Mononuclear cell (primary cell): ENCODE results near the gene DEPP1. TPM values are rescaled to one million over a fixed set of nuclear protein-coding genes. Genes with fewer than 3 reads are reported as not detected.

Experiments
- H3K27me3 ChIP-seq: 2 replicates; pipeline ENCODE4 v1.6.0; 2011; ENCODE audit warnings: low read length, control low read depth; ENCODE audit not compliant: insufficient read depth
- H3K4me1 ChIP-seq: 2 replicates; pipeline ENCODE4 v1.5.1; 2011; ENCODE audit warnings: mild to moderate bottlenecking, low read length, control low read depth; ENCODE audit not compliant: insufficient read depth
- H3K4me3 ChIP-seq: 2 replicates; pipeline ENCODE4 v1.5.1; 2011; ENCODE audit warnings: mild to moderate bottlenecking, low read length, moderate library complexity
- H3K9me3 ChIP-seq: 2 replicates; pipeline ENCODE4 v1.5.1; 2011; ENCODE audit warnings: low read depth, mild to moderate bottlenecking, control low read depth, low read length
- total RNA-seq: library from RNA; depleted of rRNA; stranded (reverse); fragments of >200 nt; gene quantifications from one replicate; pipeline ENCODE4 v1.2.3, GENCODE V29; 2012

The DEPP1 gene
- total RNA-seq, 1 donor = 0.21 TPM

DNA sequence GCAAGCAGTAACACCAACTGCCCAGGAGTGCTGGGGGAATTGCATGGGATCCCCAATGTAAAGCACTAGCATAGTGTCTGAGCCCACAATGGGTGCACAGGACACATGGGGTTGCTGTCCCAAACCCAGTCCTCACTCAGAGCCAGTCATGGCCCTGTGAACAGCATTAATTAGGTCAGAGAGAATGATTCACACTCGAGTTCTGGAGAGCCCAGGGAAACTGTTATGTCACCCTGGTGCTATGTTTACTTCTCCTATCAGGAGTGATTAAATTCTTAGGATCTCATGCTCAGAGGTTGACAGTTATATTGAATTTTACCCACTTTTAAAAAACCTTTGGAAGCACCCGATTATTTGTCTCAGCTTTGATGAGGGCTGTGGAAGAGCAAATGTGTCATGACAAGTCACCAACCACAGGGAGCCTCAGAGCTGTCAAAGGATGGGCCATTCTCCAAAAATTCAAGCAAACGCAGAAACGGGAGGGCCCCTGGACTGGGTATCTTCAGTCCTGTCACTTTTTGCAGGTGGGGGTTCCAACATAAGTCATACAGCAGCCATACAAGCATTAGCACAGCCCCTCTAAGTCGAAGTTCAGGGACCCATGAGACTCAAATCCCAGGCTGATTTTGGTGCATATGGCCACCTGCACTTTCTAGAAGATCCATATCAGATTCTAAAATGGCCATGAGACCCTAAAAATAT is 20.3 kb downstream of the DEPP1 start:
- peak overlapping the region; percentile 87 for H3K4me3 ChIP-seq
- no peaks in the 10 kb centered on the region for H3K27me3 ChIP-seq
- H3K9me3 ChIP-seq = no peaks in the 10 kb centered on the region
- peaks cover 63% of the 10 kb centered on the region for H3K4me1 ChIP-seq

DNA sequence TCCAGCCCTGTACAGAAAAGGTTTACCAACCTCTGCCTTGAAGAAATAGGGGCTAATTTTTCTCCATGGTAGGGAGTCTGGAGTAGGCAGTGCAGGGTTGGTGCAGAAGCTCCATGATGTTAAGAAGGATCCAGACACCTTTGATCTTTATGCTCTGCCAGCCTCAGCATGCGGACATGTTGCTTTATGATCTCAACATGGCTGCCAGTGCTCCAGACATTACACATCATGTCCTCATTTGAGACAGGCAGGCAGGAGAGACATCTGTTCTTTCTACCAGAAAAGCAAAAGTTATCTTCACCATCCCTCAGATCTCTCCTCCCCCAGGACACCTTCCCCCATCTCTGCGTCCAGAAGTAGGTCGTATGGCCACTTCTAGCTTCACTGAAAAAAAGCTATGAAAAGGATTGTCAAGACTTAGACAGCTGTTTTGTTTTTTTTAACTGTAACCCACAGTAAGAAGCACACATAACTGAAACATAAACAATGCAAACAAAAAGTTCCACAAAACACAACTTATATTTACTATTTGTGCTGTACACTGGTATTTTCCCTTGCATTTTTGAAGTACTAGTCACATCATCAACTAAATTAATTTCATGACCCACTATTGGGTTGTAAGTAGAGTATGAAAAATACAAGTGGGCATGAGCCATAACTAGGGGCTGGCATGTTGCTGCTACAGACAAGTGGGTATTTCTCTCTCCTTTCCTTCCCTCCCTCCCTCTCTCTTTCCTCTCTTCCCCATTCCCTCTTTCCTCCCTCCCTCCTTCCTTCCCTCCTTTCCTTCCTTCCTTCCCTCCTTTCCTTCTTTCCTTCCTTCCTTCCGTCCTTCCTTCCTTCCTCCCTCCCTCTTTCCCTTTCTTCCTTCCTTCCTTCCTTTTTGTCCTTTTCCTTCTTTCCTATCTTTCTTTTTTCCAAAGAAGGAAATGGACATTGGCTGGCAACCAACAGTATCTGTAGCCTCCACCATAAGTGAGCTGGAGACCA is 21.6 kb downstream of the DEPP1 start:
- Histone ChIP-seq H3K9me3 (no peaks in the 10 kb centered on the region), H3K4me1 (peaks cover 49% of the 10 kb centered on the region), H3K4me3 (no peak overlapping the region), H3K27me3 (no peaks in the 10 kb centered on the region)

GRCh38 chr10:44956226-44956625 is 22.4 kb downstream of the DEPP1 start:
- H3K4me1 ChIP-seq = peaks cover 41% of the 10 kb centered on the region
- H3K27me3 ChIP-seq = no peaks in the 10 kb centered on the region
- no peak overlapping the region for H3K4me3 ChIP-seq

DNA sequence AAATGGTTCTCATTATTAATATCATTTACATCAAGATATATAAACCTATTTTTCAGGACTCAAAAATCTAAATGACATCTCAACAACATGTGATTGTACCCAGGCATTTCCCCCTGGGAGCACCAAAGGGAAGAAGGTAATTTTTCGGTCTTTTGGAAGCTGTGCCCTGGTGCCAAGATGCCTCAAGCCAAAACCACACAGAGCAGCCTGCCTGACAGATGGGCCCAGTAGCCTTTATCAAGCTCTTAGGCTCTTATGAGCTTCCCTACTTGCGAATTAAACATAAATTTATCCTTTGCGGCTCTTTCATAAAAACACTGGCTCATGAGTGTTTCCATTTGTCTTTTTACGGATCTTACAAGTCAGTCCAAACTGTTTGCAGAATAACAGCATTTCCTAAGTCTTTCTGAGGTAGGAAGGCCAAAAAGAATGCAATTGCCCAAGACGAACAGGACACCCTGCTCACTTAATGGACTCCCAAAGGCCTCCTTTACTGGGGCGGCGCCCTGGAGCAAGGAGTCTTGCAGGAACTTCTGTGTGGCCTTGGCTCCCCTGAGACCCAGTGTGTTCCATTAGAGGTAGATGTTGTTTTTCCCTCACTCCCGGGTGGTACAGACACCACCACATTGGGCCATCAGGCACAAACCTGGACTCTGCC is 23.1 kb downstream of the DEPP1 start:
- Histone ChIP-seq H3K27me3 (no peaks in the 10 kb centered on the region), H3K4me3 (no peak overlapping the region), H3K9me3 (no peaks in the 10 kb centered on the region), H3K4me1 (peaks cover 39% of the 10 kb centered on the region)

More at GRCh38 chr10:44956226-44956625, 22.4 kb downstream of the DEPP1 start:
- H3K9me3 ChIP-seq = no peaks in the 10 kb centered on the region

DNA sequence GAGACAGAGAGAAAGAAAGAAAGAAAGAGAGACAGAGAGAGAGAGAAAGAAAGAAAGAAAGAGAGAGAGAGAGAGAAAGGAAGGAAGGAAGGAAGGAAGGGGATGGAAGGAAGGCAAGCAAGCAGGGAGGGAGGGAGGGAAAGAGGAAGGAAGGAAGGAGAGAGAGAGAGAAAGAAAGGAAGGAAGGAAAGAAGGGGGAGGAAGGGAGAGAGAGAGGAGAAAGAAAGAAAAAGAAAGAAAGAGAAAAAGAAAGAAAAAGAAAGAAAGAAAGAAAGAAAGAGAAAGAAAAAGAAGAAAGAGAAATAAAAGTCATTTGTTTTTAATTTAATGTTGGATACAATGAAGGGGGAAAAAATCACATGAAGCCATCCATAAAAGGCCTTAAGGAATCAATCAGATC is 23.6 kb downstream of the DEPP1 start:
- Histone ChIP-seq H3K27me3 (no peaks in the 10 kb centered on the region), H3K4me1 (peaks cover 40% of the 10 kb centered on the region), H3K4me3 (no peak overlapping the region), H3K9me3 (no peaks in the 10 kb centered on the region)

DNA sequence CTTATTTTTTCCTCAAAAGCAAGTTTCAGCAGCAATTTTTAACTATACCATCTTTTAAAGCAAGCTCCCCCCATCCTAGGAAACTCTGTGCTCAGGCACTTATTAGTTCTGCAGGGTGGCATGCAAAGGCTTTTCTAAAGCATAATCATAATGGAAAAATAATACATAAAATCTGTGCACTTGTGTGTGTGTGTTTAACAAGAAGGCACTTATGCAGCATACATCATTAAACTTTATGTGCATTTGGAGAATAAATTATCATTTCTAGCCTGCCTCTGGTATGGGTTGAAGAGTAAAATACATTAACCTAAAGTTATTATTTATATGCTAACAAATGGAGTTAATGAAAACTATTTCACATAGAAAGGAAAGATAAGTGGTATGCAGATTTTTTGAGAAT is 24.6 kb downstream of the DEPP1 start:
- Histone ChIP-seq H3K27me3 (no peaks in the 10 kb centered on the region), H3K4me3 (no peak overlapping the region), H3K4me1 (peaks cover 45% of the 10 kb centered on the region), H3K9me3 (no peaks in the 10 kb centered on the region)

- H3K4me3 ChIP-seq = no peak overlapping the region
- H3K27me3 ChIP-seq = no peaks in the 10 kb centered on the region
- H3K9me3 ChIP-seq = no peaks in the 10 kb centered on the region
- H3K4me1 ChIP-seq = peaks cover 45% of the 10 kb centered on the region
These were observed 25.8 kb downstream of the DEPP1 start for GRCh38 chr10:44952779-44953231.

DNA sequence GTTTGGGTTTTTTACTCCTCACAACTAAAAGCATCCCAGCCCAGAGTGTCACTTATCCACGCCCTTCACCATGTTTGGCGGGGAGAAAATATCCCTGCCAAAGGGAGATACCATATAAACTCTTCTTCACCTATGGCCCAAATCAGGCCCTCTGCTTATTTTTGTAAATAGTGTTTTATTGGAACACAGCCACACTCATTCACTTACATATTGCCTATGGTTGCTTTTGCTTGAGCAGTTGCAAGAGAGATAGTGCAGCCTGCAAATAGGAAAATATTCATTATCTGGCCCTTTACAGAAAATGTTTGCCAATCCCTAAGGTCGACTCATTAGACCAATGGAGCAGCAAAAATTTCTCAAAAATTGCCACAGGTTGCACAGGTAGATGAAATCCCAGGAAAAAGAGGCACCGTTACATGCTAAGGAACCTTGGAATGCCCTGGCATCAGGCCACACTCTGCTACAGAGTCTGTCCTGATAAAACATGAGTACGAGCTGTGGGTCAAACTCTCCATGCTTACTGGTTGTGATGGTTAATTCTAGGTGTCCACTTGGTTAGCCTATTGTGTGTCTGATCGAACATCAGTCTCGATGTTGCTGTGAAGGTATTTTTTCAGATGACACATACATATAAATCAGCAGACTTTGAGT is 26.9 kb downstream of the DEPP1 start:
- peaks cover 45% of the 10 kb centered on the region for H3K4me1 ChIP-seq

DNA sequence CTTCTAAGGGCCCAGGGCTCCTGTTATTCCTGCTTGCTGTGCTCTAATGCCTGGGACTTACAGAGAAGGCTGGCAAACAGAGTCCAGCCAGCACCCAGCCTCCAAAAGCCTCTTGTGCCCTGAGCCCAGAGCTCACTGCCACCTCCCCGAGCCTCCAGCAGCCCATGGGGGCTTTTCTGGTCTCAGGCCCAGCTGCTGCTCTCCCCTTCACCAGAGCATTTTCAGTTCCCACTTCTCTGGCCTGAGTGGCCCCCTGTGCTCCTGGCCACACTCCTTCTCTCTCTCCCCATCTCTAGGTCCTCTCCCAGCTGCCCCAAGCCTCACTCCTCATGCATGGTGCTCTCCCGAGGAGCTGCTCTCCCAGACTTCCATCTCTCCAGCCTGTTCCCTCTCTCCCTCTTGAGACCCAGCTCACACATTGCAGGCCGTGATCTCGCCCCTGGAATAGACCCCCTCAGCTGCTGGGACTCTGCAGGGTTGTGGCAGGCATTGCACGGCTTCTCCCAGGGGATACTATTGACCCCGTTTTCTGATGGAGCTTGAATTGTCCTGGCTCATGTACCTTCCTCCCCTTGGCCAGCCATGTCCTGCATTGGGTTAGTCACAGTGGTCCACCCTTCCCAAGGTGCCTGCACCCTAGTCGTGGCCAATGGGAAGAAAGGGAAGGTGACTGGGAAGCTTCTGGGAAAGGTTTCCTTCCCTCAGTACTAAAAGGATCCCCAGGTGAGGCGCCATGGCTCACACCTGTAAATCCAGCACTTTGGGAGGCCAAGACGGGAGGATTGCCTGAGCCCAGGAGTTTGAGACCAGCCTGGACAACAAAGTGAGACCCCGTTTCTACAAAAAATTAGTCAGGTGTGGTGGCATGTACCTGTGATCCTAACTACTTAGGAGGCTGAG is 28.0 kb downstream of the DEPP1 start:
- Histone ChIP-seq H3K4me1 (peaks cover 53% of the 10 kb centered on the region), H3K4me3 (no peak overlapping the region), H3K27me3 (no peaks in the 10 kb centered on the region), H3K9me3 (no peaks in the 10 kb centered on the region)

More for the DNA sequence above, 26.9 kb downstream of the DEPP1 start:
- H3K27me3 ChIP-seq = no peaks in the 10 kb centered on the region
- H3K9me3 ChIP-seq = no peaks in the 10 kb centered on the region
- H3K4me3 ChIP-seq = no peak overlapping the region

GRCh38 chr10:44949915-44950314 is 28.7 kb downstream of the DEPP1 start:
- Histone ChIP-seq H3K27me3 (no peaks in the 10 kb centered on the region), H3K4me1 (peaks cover 53% of the 10 kb centered on the region), H3K4me3 (no peak overlapping the region), H3K9me3 (no peaks in the 10 kb centered on the region)

DNA sequence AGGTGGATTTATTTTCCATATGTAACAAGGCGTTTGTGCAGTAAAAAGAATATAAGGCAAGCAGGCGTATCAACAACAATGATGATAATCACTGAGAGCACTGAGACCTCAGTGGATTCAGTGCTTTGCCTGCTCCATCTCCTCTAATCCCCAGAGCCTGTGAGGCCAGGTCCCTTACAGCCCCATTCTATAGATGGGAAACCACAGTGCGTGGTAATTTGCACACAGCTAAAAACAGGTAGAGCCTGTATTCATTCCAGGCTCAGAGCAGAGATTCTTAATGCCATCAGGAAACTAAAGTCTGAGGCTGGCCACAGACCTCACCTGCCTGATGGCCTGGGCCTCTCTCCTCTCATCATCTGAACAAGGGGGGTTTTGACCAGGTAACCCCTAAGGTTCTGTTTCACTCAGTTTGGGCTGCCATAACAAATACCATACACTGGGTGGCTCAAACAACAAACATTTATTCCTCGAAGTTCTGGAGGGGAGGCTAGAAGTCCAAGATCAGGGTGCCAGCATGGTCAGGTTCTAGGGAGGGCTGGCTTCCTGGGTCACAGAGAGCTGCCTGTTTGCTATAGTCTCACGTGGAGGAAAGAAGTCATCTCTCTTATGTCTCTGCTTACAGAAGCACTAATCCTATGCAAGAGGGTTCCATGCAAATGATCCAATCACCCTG is 29.3 kb downstream of the DEPP1 start:
- peaks cover 4% of the 10 kb centered on the region for H3K9me3 ChIP-seq
- no peaks in the 10 kb centered on the region for H3K27me3 ChIP-seq
- peaks cover 53% of the 10 kb centered on the region for H3K4me1 ChIP-seq
- no peak overlapping the region for H3K4me3 ChIP-seq

- H3K9me3 ChIP-seq = peaks cover 8% of the 10 kb centered on the region
- no peaks in the 10 kb centered on the region for H3K27me3 ChIP-seq
- peaks cover 53% of the 10 kb centered on the region for H3K4me1 ChIP-seq
- no peak overlapping the region for H3K4me3 ChIP-seq
These were observed 30.0 kb downstream of the DEPP1 start for GRCh38 chr10:44948642-44949041.

DNA sequence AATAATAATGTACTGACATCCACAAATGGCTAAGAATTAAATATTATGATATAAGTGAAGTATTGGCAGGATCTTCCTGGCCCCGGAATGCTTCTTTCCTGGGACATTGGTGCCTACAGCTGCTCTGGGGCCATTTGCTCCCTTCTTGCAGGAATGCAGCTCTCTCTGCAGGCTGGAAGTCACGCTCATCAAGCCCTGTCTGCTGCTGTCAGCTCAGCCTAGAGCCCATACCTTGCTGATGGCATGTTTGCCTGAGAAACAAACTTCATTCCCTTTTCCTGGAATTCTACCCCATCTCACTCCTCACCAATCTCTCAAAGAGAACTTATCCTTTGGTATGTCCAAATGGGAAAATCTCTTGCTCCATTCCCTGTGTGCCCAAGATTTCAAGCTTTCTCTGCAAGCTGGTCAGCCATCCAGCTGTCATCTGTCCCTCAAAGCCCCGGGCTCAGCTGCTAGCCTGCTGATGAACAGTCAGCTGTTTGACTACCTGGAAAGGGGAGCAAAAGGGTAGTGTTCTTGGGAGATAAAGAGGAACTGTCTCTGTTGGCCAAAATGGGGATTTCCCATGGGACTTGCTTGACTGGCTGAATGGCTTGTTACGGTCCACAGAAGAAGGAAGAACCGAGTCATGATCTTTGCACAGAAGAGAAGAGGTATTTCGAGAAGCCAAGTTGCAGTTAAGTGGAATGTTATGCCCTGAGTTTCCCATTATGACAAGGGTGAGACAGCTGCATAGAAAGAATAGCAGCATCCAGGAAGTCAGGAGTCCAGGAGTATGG is 31.0 kb downstream of the DEPP1 start:
- Histone ChIP-seq H3K27me3 (no peaks in the 10 kb centered on the region), H3K4me1 (peaks cover 53% of the 10 kb centered on the region), H3K4me3 (no peak overlapping the region), H3K9me3 (peaks cover 8% of the 10 kb centered on the region)
